ENCODE measurements around the gene RIOK1. TPM values are rescaled to one million over a fixed set of nuclear protein-coding genes. Genes with fewer than 3 reads are reported as not detected.

Gene RIOK1
- total and polyA plus RNA-seq, 2 of the 13 experiments (the other 11 are each of a cell fraction or from before 2014, with no cell fraction given), result 9.4 to 37.8 TPM

DNA sequence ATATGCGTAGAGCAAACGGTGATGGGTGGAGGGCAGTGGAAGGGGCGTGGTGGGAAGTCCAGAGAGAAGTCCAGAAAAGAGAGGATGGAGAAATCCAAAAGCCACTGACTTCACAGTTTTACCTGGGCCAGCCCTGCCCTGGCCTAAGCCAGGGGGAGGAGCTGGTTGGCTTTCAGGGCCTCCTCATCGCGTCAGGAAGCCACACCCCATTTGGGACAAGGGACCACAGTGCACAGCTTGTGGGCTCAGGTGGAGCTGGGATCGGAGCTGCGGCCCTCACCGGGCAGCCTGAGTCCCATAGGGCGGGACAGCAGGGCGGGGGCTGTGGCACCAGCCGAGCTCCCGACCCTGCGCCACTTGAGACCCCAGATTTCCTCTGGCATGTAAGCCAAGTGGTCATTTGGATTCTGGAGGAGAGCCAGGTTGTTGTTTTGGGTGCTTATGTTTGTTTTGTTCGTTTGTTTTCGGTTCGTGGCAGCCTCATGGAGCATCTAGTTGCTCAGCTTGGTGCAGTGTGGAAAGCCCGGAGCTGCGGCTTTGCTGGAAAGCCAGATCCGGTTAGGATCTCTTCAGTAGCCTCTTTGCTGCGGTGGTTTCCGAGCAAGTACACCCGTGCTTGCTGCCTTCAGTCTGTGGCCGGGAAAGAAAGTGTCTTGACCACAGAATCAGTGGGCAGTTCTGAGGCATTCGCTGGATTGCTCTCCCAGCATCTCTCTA, 42.2 kb downstream of the RIOK1 start (continued):
- TF ChIP-seq ZBTB40 (IDR thresholded peaks at IDR 0.05) (no peak), ZBTB40 (CRISPR knock-in tag; IDR thresholded peaks at IDR 0.05) (no peak), KIAA2018 (CRISPR knock-in tag; IDR thresholded peaks at IDR 0.05; ENCODE audit: borderline replicate concordance) (no peak), ZNF251 (CRISPR knock-in tag; IDR thresholded peaks at IDR 0.05) (peak; percentile 10; the same call in 1 of the 2 replicates), KLF6 (CRISPR knock-in tag; IDR thresholded peaks at IDR 0.05) (no peak)
- TF ChIP-seq, protein P1, sequence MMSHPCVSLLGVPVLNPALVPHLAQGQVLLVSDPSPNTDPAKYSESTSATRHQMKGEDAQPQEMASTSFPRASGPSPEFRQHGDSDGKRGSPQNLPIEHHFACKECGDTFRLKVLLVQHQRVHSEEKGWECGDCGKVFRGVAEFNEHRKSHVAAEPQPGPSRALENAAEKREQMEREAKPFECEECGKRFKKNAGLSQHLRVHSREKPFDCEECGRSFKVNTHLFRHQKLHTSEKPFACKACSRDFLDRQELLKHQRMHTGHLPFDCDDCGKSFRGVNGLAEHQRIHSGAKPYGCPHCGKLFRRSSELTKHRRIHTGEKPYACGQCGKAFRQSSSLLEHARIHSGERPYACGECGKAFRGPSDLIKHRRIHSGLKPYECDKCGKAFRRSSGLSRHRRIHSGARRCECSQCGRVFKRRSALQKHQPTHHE (CRISPR knock-in tag; IDR thresholded peaks at IDR 0.05; ENCODE audit: borderline replicate concordance), result no peak

All from HepG2 (cell line).